Smooth muscle cell (in vitro differentiated cells): ENCODE measurements around the gene GAS7. TPM values are rescaled to one million over a fixed set of nuclear protein-coding genes. Genes with fewer than 3 reads are reported as not detected.

Experiments used
- DNase-seq: peaks from one replicate; lab custom pipeline; 2025; ENCODE audit not compliant: unreplicated experiment; lab: John Stamatoyannopoulos, UW
- H2AFZ ChIP-seq: fragments of 200-600 bp; sonication (generic); 2 replicates; pipeline ENCODE4 v1.6.0; 2016; ENCODE audit warnings: antibody characterized with exemption, low read depth, mild to moderate bottlenecking
- H3F3A ChIP-seq: fragments of 200-600 bp; sonication (generic); 2 replicates; pipeline ENCODE4 v1.6.0; 2017; ENCODE audit warnings: antibody characterized with exemption, low read depth
- H3K27ac ChIP-seq: fragments of 200-600 bp; sonication (generic); 2 replicates; pipeline ENCODE4 v1.5.1; 2016; ENCODE audit warnings: low read depth, mild to moderate bottlenecking
- H3K27me3 ChIP-seq: fragments of 200-600 bp; sonication (generic); 2 replicates; pipeline ENCODE4 v1.6.1; 2016; ENCODE audit warnings: low read depth, mild to moderate bottlenecking
- H3K36me3 ChIP-seq: fragments of 200-600 bp; sonication (generic); 2 replicates; pipeline ENCODE4 v1.5.1; 2016; ENCODE audit warnings: low read depth
- H3K4me1 ChIP-seq: fragments of 200-600 bp; sonication (generic); 2 replicates; pipeline ENCODE4 v1.5.1; 2016; ENCODE audit warnings: low read depth
- H3K4me2 ChIP-seq: fragments of 200-600 bp; sonication (generic); 2 replicates; pipeline ENCODE4 v1.6.0; 2016; ENCODE audit warnings: mild to moderate bottlenecking
- H3K4me3 ChIP-seq: fragments of 200-600 bp; sonication (generic); 2 replicates; pipeline ENCODE4 v1.5.1; 2016; ENCODE audit warnings: mild to moderate bottlenecking
- H3K79me2 ChIP-seq: fragments of 200-600 bp; sonication (generic); 2 replicates; pipeline ENCODE4 v1.6.0; 2016; ENCODE audit warnings: low read depth, mild to moderate bottlenecking
- H3K9ac ChIP-seq: fragments of 200-600 bp; sonication (generic); 2 replicates; pipeline ENCODE4 v1.6.0; 2016; ENCODE audit warnings: low read depth
- H3K9me3 ChIP-seq: fragments of 200-600 bp; sonication (generic); replicated peaks from 2 replicates; pipeline ENCODE4 v1.5.1; 2016; ENCODE audit warnings: low read depth
- H4K20me1 ChIP-seq: fragments of 200-600 bp; sonication (generic); 2 replicates; pipeline ENCODE4 v1.6.0; 2016; ENCODE audit warnings: low read depth
- CTCF ChIP-seq: fragments of 200-600 bp; sonication (generic); IDR thresholded peaks from 2 replicates; pipeline ENCODE4 v1.5.1; 2017; ENCODE audit warnings: borderline replicate concordance, mild to moderate bottlenecking, antibody characterized with exemption; ENCODE audit not compliant: insufficient read depth, poor library complexity, severe bottlenecking
- WGBS: methylation state at CpG from one replicate; pipeline ENCODE4 v1.1.7; 2016; ENCODE audit warnings: low lambda C conversion rate; 5-methylcytosine and 5-hydroxymethylcytosine counted together
- polyA plus RNA-seq: library from polyadenylated mRNA; unstranded; fragments of >200 nt; fragmentation: Nextera tagmentation; extraction: Ambion mirVana; gene quantifications from 2 replicates; pipeline ENCODE4 v1.2.1, GENCODE V29; 2016
- total RNA-seq: library from RNA; depleted of rRNA; stranded (reverse); fragments of >200 nt; gene quantifications from 2 replicates; pipeline ENCODE4 v1.2.3, GENCODE V29; 2014

GAS7 gene
- total and polyA plus RNA-seq, 2 experiments from 2014 or later: 86.8 to 103 TPM

- Histone ChIP-seq H4K20me1 (peaks cover 94% of the 10 kb centered on the region), H3K9ac (no peak overlapping the region), H3K36me3 (no peaks in the 10 kb centered on the region), H3K4me3 (no peak overlapping the region), H3K79me2 (peaks cover 21% of the 10 kb centered on the region), H3K4me1 (peaks cover 31% of the 10 kb centered on the region), H2AFZ (no peak overlapping the region), H3K27ac (peak overlapping the region; percentile 86), H3K27me3 (no peaks in the 10 kb centered on the region), H3F3A (peaks cover 41% of the 10 kb centered on the region), H3K9me3 (no peaks in the 10 kb centered on the region), H3K4me2 (peak overlapping the region; percentile 68)
- no peak for DNase-seq
- no peak for TF ChIP-seq CTCF
- WGBS: 70% methylated on average over 10 of the region's 10 CpGs
Observed at GRCh38 chr17:9976283-9977179, 221.9 kb downstream of the GAS7 start.

- peaks cover 37% of the 10 kb centered on the region for H3K79me2 ChIP-seq
- WGBS: 84% methylated on average over 16 of the region's 16 CpGs
- H4K20me1 ChIP-seq: peaks cover 94% of the 10 kb centered on the region
- TF ChIP-seq CTCF: no peak
- peak overlapping the region; percentile 69 for H3K9ac ChIP-seq
- H3K4me3 ChIP-seq: no peak overlapping the region
- H3K4me1 ChIP-seq: peaks cover 31% of the 10 kb centered on the region
- H3K27me3 ChIP-seq: no peaks in the 10 kb centered on the region
- H3K4me2 ChIP-seq: peak overlapping the region; percentile 36
- peak overlapping the region; percentile 86 for H3K27ac ChIP-seq
- H3F3A ChIP-seq: peaks cover 43% of the 10 kb centered on the region
- no peaks in the 10 kb centered on the region for H3K36me3 ChIP-seq
- no peak overlapping the region for H2AFZ ChIP-seq
- H3K9me3 ChIP-seq: no peaks in the 10 kb centered on the region
- no peak for DNase-seq
Observed at GRCh38 chr17:9974448-9975381, 223.7 kb downstream of the GAS7 start.

DNA sequence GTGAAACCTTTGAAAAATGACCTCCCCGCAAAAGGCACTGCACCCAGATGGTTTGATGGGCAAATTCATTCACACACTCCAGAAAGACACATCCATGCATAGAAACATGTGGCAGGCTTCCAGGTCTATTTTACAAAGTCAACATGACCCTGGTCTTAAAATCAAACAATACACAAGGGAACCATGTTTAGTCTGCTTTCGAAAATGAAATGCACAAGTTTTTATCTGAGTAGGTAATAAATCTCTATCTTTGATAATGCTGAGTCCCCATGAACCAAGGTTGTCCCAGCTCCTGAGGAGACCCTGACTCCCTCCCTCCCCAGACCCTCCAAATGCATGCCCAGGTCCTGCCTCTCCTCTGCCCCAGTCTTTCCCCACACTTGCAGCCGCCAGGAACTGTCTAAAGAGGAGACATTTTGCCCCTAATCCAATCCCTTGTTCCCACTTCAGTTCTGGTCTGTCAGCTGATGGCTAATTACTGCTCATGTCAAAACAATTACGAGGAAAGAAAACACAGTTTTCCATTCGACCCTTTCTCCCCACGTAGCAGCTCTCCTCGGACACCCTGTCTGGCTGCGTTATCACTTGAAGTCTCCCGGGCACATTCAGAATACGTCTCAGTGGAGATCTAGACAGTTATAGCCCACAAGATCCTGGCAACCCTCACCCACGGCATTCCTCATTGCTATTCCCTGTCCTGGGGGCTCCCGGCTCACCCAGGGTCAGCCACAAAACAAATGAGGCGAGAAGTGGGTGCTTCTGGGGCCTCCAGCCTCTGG lies 224.5 kb downstream of the GAS7 start:
- Histone ChIP-seq H3K4me2 (peak overlapping the region; percentile 36), H3K27ac (peak overlapping the region; percentile 86), H3K79me2 (peaks cover 39% of the 10 kb centered on the region), H3K9me3 (no peaks in the 10 kb centered on the region), H3K4me3 (no peak overlapping the region), H3F3A (peaks cover 37% of the 10 kb centered on the region), H4K20me1 (peaks cover 94% of the 10 kb centered on the region), H3K27me3 (no peaks in the 10 kb centered on the region), H3K9ac (peak overlapping the region; percentile 69), H3K36me3 (no peaks in the 10 kb centered on the region), H3K4me1 (peaks cover 34% of the 10 kb centered on the region), H2AFZ (no peak overlapping the region)
- DNase-seq: no peak
- TF ChIP-seq CTCF: no peak
- WGBS: 13% methylated on average over 13 of the region's 13 CpGs
